Transverse colon (tissue), 4 donors: ENCODE data around the gene LMX1B. TPM values are rescaled to one million over a fixed set of nuclear protein-coding genes. Genes with fewer than 3 reads are reported as not detected.

Source experiments
- DNase-seq: peaks from one replicate; pipeline ENCODE4 v3.0.0-alpha.2; 2019
- H3K27ac ChIP-seq, 4 donors: fragments of 200-600 bp; sonication (generic); 2 replicates each; pipeline ENCODE4 v1.5.1; 2016 to 2018; ENCODE audit warnings: inconsistent platforms in 4 of 4
- H3K27me3 ChIP-seq: fragments of 200-600 bp; sonication (generic); 2 replicates; pipeline ENCODE4 v1.5.1; 2017; ENCODE audit warnings: inconsistent platforms
- H3K36me3 ChIP-seq, 4 donors: fragments of 200-600 bp; sonication (generic); 2 replicates each; pipeline ENCODE4 v1.5.1; 2017 to 2019; ENCODE audit warnings: inconsistent platforms in 4 of 4
- H3K4me1 ChIP-seq, 4 donors: fragments of 200-600 bp; sonication (generic); 2 replicates each; pipeline ENCODE4 v1.5.1; 2017 to 2020; ENCODE audit warnings: inconsistent platforms in 4 of 4
- H3K4me3 ChIP-seq, 4 donors: fragments of 200-600 bp; sonication (generic); 1 replicate in 1 of 4; 2 replicates in 3 of 4; pipeline versions ENCODE4 v1.5.1 to v1.6.1; 2017 to 2019; ENCODE audit warnings: inconsistent platforms in 4 of 4
- H3K9me3 ChIP-seq, 2 donors: fragments of 200-600 bp; sonication (generic); 2 replicates each; pipeline ENCODE4 v1.5.1; 2017 to 2019; ENCODE audit warnings: inconsistent platforms in 2 of 2
- EP300 ChIP-seq: sonication (generic); formaldehyde crosslinking; IDR thresholded peaks from one replicate; pipeline ENCODE4 v1.6.1; 2017; ENCODE audit warnings: antibody characterized with exemption, low read depth
- POLR2A ChIP-seq: fragments of 450-650 bp; IDR thresholded peaks from one replicate; pipeline ENCODE4 v1.6.1; 2016; ENCODE audit warnings: antibody characterized with exemption, mild to moderate bottlenecking, moderate library complexity
- POLR2AphosphoS5 ChIP-seq, 3 donors: sonication (generic); formaldehyde crosslinking; IDR thresholded peaks; one replicate each; pipeline ENCODE4 v1.6.1; 2016; ENCODE audit warnings: antibody characterized with exemption in 3 of 3
- WGBS, 2 donors: methylation state at CpG; one replicate each; pipeline ENCODE4 v1.1.5; 2018; ENCODE audit warnings: low coverage in 1 of 2; 5-methylcytosine and 5-hydroxymethylcytosine counted together
- in situ Hi-C, 4 donors: fragments of 200-750 bp; cut with MboI; loops; one replicate each; pipeline versions ENCODE4 v1.15.0 to v1.15.1; 2017; ENCODE audit warnings: low sequenced_read_pairs in 3 of 4, low pct_ligation_motif_present in 1 of 4, low pct_unique_long_range_greater_than_20kb in 1 of 4
- intact Hi-C: fragments of 100-400 bp; cut with DNase I; formaldehyde crosslinking; loops from one replicate; pipeline ENCODE4 v1.15.1; 2023; ENCODE audit warnings: low total_unique reads
- total RNA-seq, 4 donors: library from RNA; depleted of rRNA; stranded (reverse); fragments of >200 nt; gene quantifications; one replicate each; pipeline ENCODE4 v1.1.0, GENCODE V29; 2016
- TF ChIP-seq, protein P1 (sequence below), 5 experiments: fragments of 200-600 bp in 3 of 5; fragments of 450-650 bp in 2 of 5; sonication (generic) in 3 of 5; IDR thresholded peaks; 1 replicate in 2 of 5; 2 replicates in 3 of 5; pipeline ENCODE4 v1.5.1; 2016 to 2017; ENCODE audit warnings: antibody characterized with exemption in 5 of 5, inconsistent platforms in 3 of 5, mild to moderate bottlenecking in 2 of 5, moderate library complexity in 1 of 5

The LMX1B gene
- total RNA-seq, 4 donors from 2014 or later = 0.64 TPM; not detected in 3

DNA sequence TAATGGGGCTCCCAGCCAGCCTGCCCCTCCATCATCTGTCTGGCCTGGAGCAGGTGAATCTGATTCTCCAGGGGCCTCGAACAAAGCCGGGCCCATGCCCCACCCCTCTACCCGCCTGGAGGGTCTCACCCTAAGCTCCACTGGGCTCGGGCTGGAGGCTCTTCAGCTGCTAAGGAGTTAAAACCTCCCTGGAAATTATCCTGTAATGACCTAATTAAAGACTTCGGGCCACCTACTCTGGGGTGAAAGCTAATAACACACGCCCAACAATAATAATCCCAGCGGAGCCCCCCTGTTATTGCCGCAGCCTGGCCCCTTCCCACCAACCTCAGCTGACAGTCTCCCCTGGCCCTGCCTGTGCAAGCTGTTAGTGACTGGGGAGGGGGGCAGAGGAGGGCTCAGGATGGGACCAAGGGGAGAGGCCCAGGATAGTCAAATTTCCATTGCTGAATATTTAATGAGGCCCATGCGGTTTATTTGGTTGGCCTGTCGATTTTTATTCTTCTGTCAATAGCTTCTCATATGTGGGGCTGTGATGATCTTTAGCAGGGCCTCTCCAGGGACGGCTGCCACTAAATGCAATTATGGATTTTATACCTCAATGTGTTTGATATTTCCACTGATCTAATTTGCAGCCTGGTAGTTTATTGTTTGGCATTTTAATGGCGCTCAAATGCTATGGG, 25.7 kb downstream of the LMX1B start:
- in situ Hi-C loops (no loop called here), intact Hi-C loops (no loop called here)
- TF ChIP-seq, protein P1, sequence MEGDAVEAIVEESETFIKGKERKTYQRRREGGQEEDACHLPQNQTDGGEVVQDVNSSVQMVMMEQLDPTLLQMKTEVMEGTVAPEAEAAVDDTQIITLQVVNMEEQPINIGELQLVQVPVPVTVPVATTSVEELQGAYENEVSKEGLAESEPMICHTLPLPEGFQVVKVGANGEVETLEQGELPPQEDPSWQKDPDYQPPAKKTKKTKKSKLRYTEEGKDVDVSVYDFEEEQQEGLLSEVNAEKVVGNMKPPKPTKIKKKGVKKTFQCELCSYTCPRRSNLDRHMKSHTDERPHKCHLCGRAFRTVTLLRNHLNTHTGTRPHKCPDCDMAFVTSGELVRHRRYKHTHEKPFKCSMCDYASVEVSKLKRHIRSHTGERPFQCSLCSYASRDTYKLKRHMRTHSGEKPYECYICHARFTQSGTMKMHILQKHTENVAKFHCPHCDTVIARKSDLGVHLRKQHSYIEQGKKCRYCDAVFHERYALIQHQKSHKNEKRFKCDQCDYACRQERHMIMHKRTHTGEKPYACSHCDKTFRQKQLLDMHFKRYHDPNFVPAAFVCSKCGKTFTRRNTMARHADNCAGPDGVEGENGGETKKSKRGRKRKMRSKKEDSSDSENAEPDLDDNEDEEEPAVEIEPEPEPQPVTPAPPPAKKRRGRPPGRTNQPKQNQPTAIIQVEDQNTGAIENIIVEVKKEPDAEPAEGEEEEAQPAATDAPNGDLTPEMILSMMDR (IDR thresholded peaks at IDR 0.05) = no peak
- no peak for TF ChIP-seq POLR2AphosphoS5 (IDR thresholded peaks at IDR 0.05)
- no peak for TF ChIP-seq POLR2A
- no peak for TF ChIP-seq EP300
- 56 to 80% methylated on average over 2 to 12 of the region's 12 CpGs for WGBS, 2 donors
- no peak for DNase-seq
- Histone ChIP-seq H3K27ac (no peak overlapping the region), H3K36me3 (no peaks in the 10 kb centered on the region), H3K27me3 (peaks cover 100% of the 10 kb centered on the region), H3K4me3 (no peak overlapping the region), H3K9me3 (no peaks in the 10 kb centered on the region), H3K4me1 (no peaks in the 10 kb centered on the region)

- TF ChIP-seq POLR2AphosphoS5 (IDR thresholded peaks at IDR 0.05) (no peak), POLR2A (no peak), EP300 (no peak)
- TF ChIP-seq, protein P1 (IDR thresholded peaks at IDR 0.05) = no peak
- in situ Hi-C loops = no loop called here
- peaks cover 98% of the 10 kb centered on the region for H3K27me3 ChIP-seq
Observed at GRCh38 chr9:126641118-126641851, 27.6 kb downstream of the LMX1B start.

DNA sequence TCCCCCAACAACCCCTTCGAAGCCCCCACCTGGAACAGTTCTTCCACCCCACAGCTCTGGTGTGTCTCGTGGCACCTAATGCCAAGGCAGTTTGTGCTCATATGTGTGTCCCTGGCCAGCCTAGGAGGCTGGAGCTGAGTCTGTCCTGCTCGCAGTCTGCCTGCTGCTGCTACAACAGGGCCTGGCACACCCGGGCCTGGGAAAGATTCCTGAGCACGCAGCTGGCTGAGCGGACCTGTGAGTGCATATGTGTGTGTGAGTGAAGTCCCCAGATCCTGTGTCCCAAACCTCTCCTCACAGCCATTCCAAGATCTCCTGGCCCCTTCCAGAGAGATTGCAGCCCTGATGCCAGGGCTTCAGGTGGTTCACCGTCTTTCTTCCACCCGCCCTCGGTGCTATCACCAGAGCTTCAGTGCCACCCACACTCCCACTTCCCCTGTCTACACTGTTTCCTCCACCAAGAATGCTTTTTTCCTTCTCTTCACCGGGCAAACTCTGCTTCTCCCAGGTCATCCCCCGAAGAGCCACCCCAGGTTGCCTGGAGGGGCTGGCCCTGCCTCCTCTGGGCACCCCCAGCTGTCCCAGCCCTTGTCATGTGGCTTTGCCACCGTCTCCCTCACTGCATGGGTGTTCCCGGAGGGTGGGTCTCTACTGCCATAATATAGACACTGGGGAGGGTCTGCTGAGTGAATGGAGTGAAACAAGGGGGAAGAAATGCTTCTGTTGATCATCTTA, 28.4 kb downstream of the LMX1B start:
- Histone ChIP-seq H3K36me3 (no peaks in the 10 kb centered on the region), H3K4me3 (no peak overlapping the region), H3K27me3 (peaks cover 98% of the 10 kb centered on the region), H3K9me3 (no peaks in the 10 kb centered on the region), H3K27ac (no peak overlapping the region), H3K4me1 (no peaks in the 10 kb centered on the region)
- intact Hi-C loops (no loop called here), in situ Hi-C loops (no loop called here)
- DNase-seq = no peak
- WGBS, 2 donors = 62 to 68% methylated on average over 4 to 12 of the region's 13 CpGs
- TF ChIP-seq POLR2A (no peak), EP300 (no peak), POLR2AphosphoS5 (IDR thresholded peaks at IDR 0.05) (no peak)
- TF ChIP-seq, protein P1 (IDR thresholded peaks at IDR 0.05) = no peak

More at GRCh38 chr9:126641118-126641851, 27.6 kb downstream of the LMX1B start:
- no peak for DNase-seq
- Histone ChIP-seq H3K4me3 (no peak overlapping the region), H3K4me1 (no peaks in the 10 kb centered on the region), H3K9me3 (no peaks in the 10 kb centered on the region), H3K36me3 (no peaks in the 10 kb centered on the region), H3K27ac (no peak overlapping the region)
- intact Hi-C loops = no loop called here
- WGBS, 2 donors = 78% methylated on average over 8 of the region's 8 CpGs; no CpG with 5 or more reads in 1 of the 2 donors

DNA sequence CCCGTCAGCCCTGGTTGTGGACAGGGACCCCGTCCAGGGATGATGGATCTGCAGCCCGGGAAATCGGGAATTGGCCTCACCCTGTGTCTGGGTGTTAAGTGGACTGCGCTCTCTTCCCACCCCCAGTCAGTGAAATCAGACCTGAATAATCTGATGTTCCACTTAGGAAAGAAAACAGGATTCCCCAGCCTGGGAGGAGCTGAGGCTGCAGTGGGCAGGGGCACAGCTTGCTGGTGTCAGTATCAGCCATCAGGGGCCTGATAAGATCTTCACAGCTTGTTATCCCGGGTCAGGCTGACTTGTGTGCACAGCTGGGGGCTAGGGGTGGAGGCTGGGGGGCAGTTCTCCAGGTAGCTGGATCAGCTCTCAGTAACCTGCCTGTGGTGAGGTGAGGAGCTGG, 29.1 kb downstream of the LMX1B start:
- H3K36me3 ChIP-seq = no peaks in the 10 kb centered on the region
- TF ChIP-seq POLR2AphosphoS5 (IDR thresholded peaks at IDR 0.05) = no peak
- no peak for TF ChIP-seq EP300
- TF ChIP-seq, protein P1 (IDR thresholded peaks at IDR 0.05) = no peak
- TF ChIP-seq POLR2A = no peak
- no peak overlapping the region for H3K27ac ChIP-seq
- no peak for DNase-seq
- intact Hi-C loops (no loop called here), in situ Hi-C loops (no loop called here)
- WGBS, 2 donors = 55% methylated on average over 6 of the region's 6 CpGs; no CpG with 5 or more reads in 1 of the 2 donors
- peaks cover 98% of the 10 kb centered on the region for H3K27me3 ChIP-seq
- H3K9me3 ChIP-seq = no peaks in the 10 kb centered on the region
- no peak overlapping the region for H3K4me3 ChIP-seq
- no peaks in the 10 kb centered on the region for H3K4me1 ChIP-seq
